A549 (cell line): ENCODE measurements around the gene EPYC. TPM values are rescaled to one million over a fixed set of nuclear protein-coding genes. Genes with fewer than 3 reads are reported as not detected.

Experiments used
- ATAC-seq, 2 experiments: fragments of 200-7000 bp in 1 of 2; fragments of >200 bp in 1 of 2; cut with Nextera tagmentation in 1 of 2; cut with Tn5 transposase in 1 of 2; 3 replicates each; pipeline versions ENCODE4 v1.8.0 to v1.9.1; 2018 to 2020; ENCODE audit warnings: mild to moderate bottlenecking in 1 of 2, moderate library complexity in 1 of 2
- CTCF ChIA-PET: fragments of 300-600 bp; sonication (Branson Sonifier 250); formaldehyde crosslinking; extraction: SDS; loops from one replicate; lab custom pipeline; 2021; ENCODE audit warnings: antibody characterized with exemption, inconsistent platforms; lab: Yijun Ruan, JAX
- POLR2A ChIA-PET: fragments of 350-600 bp; formaldehyde crosslinking; extraction: SDS; loops from one replicate; lab custom pipeline; 2021; ENCODE audit warnings: antibody characterized with exemption, inconsistent platforms; lab: Yijun Ruan, JAX
- DNase-seq, 2 experiments: peaks; one replicate each; pipeline versions ENCODE4 v3.0.0 to v3.0.0-alpha.2; 2011 to 2016; ENCODE audit warnings: low read depth in 1 of 2, low spot score in 1 of 2
- FAIRE-seq: peaks from 2 replicates; lab custom pipeline; 2011; peaks lifted over from hg19 to GRCh38; lab: Jason Lieb, UNC
- H3K27ac ChIP-seq, 2 experiments: fragments of >200 bp; sonication (Bioruptor Twin); formaldehyde crosslinking; 3 replicates each; pipeline ENCODE4 v1.5.1; 2016 to 2017
- H3K4me1 ChIP-seq: fragments of >200 bp; sonication (Bioruptor Twin); formaldehyde crosslinking; 3 replicates; pipeline ENCODE4 v1.6.1; 2016
- H3K4me2 ChIP-seq: fragments of >200 bp; sonication (Bioruptor Twin); formaldehyde crosslinking; 3 replicates; pipeline ENCODE4 v1.6.1; 2016
- H3K4me3 ChIP-seq: fragments of >200 bp; sonication (Bioruptor Twin); formaldehyde crosslinking; 3 replicates; pipeline ENCODE4 v1.5.1; 2016
- H3K9me3 ChIP-seq: fragments of >200 bp; sonication (Bioruptor Twin); formaldehyde crosslinking; 3 replicates; pipeline ENCODE4 v1.6.1; 2016
- BCL3 ChIP-seq: fragments of >200 bp; sonication (Bioruptor Twin); formaldehyde crosslinking; IDR thresholded peaks from 3 replicates; pipeline ENCODE4 v1.6.1; 2016
- BHLHE40 ChIP-seq: IDR thresholded peaks from 2 replicates; pipeline ENCODE4 v1.6.1; 2012; ENCODE audit warnings: low read depth, low read length, inconsistent platforms
- CBX8 ChIP-seq: fragments of 200-600 bp; sonication (generic); IDR thresholded peaks from 2 replicates; pipeline ENCODE4 v1.6.1; 2016
- CHD2 ChIP-seq: fragments of 150-350 bp; IDR thresholded peaks from 2 replicates; pipeline ENCODE4 v1.6.1; 2014; ENCODE audit warnings: low read length; ENCODE audit not compliant: partially characterized antibody
- EHMT2 ChIP-seq: fragments of 200-600 bp; sonication (generic); IDR thresholded peaks from 2 replicates; pipeline ENCODE4 v1.6.1; 2016; ENCODE audit warnings: antibody characterized with exemption, low read depth, mild to moderate bottlenecking, moderate library complexity
- FOSB ChIP-seq: fragments of 250-450 bp; sonication (Bioruptor Pico); IDR thresholded peaks from 2 replicates; pipeline ENCODE4 v1.5.0; 2020; ENCODE audit warnings: mild to moderate bottlenecking, moderate library complexity
- GATA3 ChIP-seq: IDR thresholded peaks from 2 replicates; pipeline ENCODE4 v1.6.1; 2012; ENCODE audit warnings: borderline replicate concordance
- HDAC2 ChIP-seq: fragments of 200-600 bp; sonication (generic); IDR thresholded peaks from 2 replicates; pipeline ENCODE4 v1.6.1; 2016
- HEYL ChIP-seq: fragments of 250-450 bp; sonication (Bioruptor Pico); IDR thresholded peaks from 2 replicates; pipeline ENCODE4 v1.8.0; 2021; ENCODE audit warnings: mild to moderate bottlenecking, moderate library complexity
- HOXB5 ChIP-seq: fragments of 250-450 bp; sonication (Bioruptor Pico); IDR thresholded peaks from 2 replicates; pipeline ENCODE4 v1.5.0; 2020; ENCODE audit warnings: mild to moderate bottlenecking, moderate library complexity
- JUN ChIP-seq, 2 experiments: fragments of >200 bp; sonication (Bioruptor Twin); formaldehyde crosslinking; IDR thresholded peaks; 2 replicates in 1 of 2; 3 replicates in 1 of 2; pipeline ENCODE4 v1.6.1; 2016 to 2017
- KDM1A ChIP-seq: fragments of 200-600 bp; sonication (generic); IDR thresholded peaks from 2 replicates; pipeline ENCODE4 v1.6.1; 2016; ENCODE audit warnings: low read depth, mild to moderate bottlenecking
- MAFK ChIP-seq: fragments of 450-650 bp; IDR thresholded peaks from 2 replicates; pipeline ENCODE4 v1.6.1; 2014; ENCODE audit not compliant: partially characterized antibody
- MYC ChIP-seq: IDR thresholded peaks from 2 replicates; pipeline ENCODE4 v1.6.1; 2012; ENCODE audit warnings: mild to moderate bottlenecking, inconsistent platforms, low read length, improper control_type of control experiment, borderline replicate concordance
- NPAS2 ChIP-seq: fragments of 250-450 bp; sonication (Bioruptor Pico); IDR thresholded peaks from 2 replicates; pipeline ENCODE4 v1.8.0; 2022; ENCODE audit warnings: mild to moderate bottlenecking, moderate library complexity, borderline replicate concordance
- POLR2A ChIP-seq: IDR thresholded peaks from 2 replicates; pipeline ENCODE4 v1.6.1; 2012; ENCODE audit warnings: mild to moderate bottlenecking, low read length
- POLR2AphosphoS2 ChIP-seq: conservative IDR thresholded peaks from 2 replicates; pipeline ENCODE4 v1.6.1; 2012; ENCODE audit warnings: low read length, improper control_type of control experiment, inconsistent platforms
- RAD21 ChIP-seq, 2 experiments: fragments of >200 bp in 1 of 2; sonication (Bioruptor Twin) in 1 of 2; formaldehyde crosslinking in 1 of 2; IDR thresholded peaks in 1 of 2; conservative IDR thresholded peaks in 1 of 2; 2 replicates in 1 of 2; 3 replicates in 1 of 2; pipeline ENCODE4 v1.6.1; 2012 to 2018; ENCODE audit warnings: inconsistent platforms in 1 of 2
- RCOR1 ChIP-seq: fragments of 150-350 bp; IDR thresholded peaks from 2 replicates; pipeline ENCODE4 v1.6.1; 2014; ENCODE audit warnings: antibody characterized with exemption, low read length, low read depth
- SMC3 ChIP-seq: fragments of >200 bp; sonication (Bioruptor Twin); formaldehyde crosslinking; IDR thresholded peaks from 3 replicates; pipeline ENCODE4 v1.6.1; 2018; ENCODE audit warnings: inconsistent platforms
- TP53 ChIP-seq: fragments of 250-450 bp; sonication (Bioruptor Pico); IDR thresholded peaks from 2 replicates; pipeline ENCODE4 v1.5.0; 2021; ENCODE audit warnings: mild to moderate bottlenecking, moderate library complexity
- USF2 ChIP-seq: fragments of 450-650 bp; IDR thresholded peaks from 2 replicates; pipeline ENCODE4 v1.6.1; 2014; ENCODE audit warnings: antibody characterized with exemption
- ZC3H11A ChIP-seq: fragments of 450-650 bp; IDR thresholded peaks from 2 replicates; pipeline ENCODE4 v1.6.1; 2014; ENCODE audit warnings: antibody characterized with exemption, mild to moderate bottlenecking
- ZFP36 ChIP-seq: fragments of 450-650 bp; IDR thresholded peaks from 2 replicates; pipeline ENCODE4 v1.6.1; 2014; ENCODE audit warnings: borderline replicate concordance; ENCODE audit not compliant: partially characterized antibody
- ZNF302 ChIP-seq: fragments of 250-450 bp; sonication (Bioruptor Pico); IDR thresholded peaks from 2 replicates; pipeline ENCODE4 v1.9.0; 2021; ENCODE audit warnings: inconsistent platforms, mild to moderate bottlenecking, moderate library complexity
- WGBS: methylation state at CpG from one replicate; pipeline ENCODE4 v1.1.6; 2017; ENCODE audit errors: missing lambda C conversion rate; 5-methylcytosine and 5-hydroxymethylcytosine counted together
- polyA plus RNA-seq, 4 experiments: library from polyadenylated mRNA; depleted of rRNA in 3 of 4; stranded (reverse); fragments of >200 nt; fragmentation: RNase III in 1 of 4; extraction: RNeasy Plus Mini Kit Qiagen cat#74134 plus additional on column Dnase treatment in 1 of 4; gene quantifications; 2 replicates in 3 of 4; 3 replicates in 1 of 4; pipeline ENCODE4 v1.2.3, GENCODE V29; 2011 to 2017
- TF ChIP-seq, protein P1 (sequence below): IDR thresholded peaks from 2 replicates; pipeline ENCODE4 v1.6.1; 2012
- TF ChIP-seq, protein P2 (sequence below): fragments of >200 bp; sonication (Bioruptor Twin); formaldehyde crosslinking; IDR thresholded peaks from 2 replicates; pipeline ENCODE4 v1.6.1; 2016

EPYC gene
- polyA plus RNA-seq, 2 of the 4 experiments (the other 2 are of a cell fraction), result not detected

DNA sequence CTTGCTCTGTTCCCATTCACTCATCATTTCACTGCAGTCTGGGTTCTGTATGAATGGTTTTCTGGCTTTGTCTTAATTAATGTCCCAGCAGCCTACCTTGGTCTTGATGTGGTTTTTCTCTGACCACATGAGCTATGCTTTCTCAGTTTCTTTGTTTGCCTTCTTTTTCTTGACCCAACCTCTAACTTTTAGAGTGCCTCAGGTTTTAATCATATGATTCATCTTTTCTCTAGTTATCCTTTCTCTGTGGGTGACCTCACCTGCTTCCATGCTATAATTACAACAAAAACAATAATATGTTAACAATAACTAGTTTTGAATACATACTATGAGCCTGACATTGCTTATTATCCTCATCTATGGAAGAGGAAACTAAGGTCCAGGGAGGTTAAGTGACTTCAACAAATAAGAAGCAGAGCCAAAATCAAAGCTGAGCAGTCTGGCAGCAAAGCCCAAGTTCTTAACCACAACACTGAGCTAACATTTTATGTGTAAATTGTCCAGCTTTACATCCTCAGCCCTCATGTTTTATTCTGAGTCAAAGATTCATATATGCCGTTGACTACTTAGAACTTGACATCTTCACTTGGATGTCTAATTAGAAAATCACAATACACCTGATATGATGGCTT lies 4.7 kb upstream of the EPYC start:
- no peak for TF ChIP-seq BHLHE40
- no peak for TF ChIP-seq CHD2
- no peak for TF ChIP-seq ZNF302 (CRISPR knock-in tag)
- TF ChIP-seq, protein P1, sequence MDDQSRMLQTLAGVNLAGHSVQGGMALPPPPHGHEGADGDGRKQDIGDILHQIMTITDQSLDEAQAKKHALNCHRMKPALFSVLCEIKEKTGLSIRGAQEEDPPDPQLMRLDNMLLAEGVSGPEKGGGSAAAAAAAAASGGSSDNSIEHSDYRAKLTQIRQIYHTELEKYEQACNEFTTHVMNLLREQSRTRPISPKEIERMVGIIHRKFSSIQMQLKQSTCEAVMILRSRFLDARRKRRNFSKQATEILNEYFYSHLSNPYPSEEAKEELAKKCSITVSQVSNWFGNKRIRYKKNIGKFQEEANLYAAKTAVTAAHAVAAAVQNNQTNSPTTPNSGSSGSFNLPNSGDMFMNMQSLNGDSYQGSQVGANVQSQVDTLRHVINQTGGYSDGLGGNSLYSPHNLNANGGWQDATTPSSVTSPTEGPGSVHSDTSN, result no peak
- TF ChIP-seq ZC3H11A, result no peak
- no peak for TF ChIP-seq EHMT2
- TF ChIP-seq TP53 (CRISPR knock-in tag), result no peak
- no peak for TF ChIP-seq RAD21 (conservative IDR thresholded peaks at IDR 0.05 in 1 of 2, IDR thresholded peaks at IDR 0.05 in 1 of 2)
- TF ChIP-seq FOSB, result no peak
- TF ChIP-seq, protein P2, sequence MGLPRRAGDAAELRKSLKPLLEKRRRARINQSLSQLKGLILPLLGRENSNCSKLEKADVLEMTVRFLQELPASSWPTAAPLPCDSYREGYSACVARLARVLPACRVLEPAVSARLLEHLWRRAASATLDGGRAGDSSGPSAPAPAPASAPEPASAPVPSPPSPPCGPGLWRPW, result no peak
- no peak for TF ChIP-seq POLR2A
- TF ChIP-seq BCL3, result no peak
- no peak for TF ChIP-seq GATA3
- no peak for TF ChIP-seq RCOR1
- no peak for TF ChIP-seq SMC3
- TF ChIP-seq, all 56 proteins: peak for 0
- no peak for ATAC-seq
- ChIA-PET CTCF (interaction anchor here (0.6 kb wide), 1 partner anchor 112 kb away, joined by 3 read pairs; no protein-coding TSS in a partner anchor), POLR2A (no interaction called here)
- Histone ChIP-seq H3K9me3 (no peaks in the 10 kb centered on the region), H3K27ac (no peak overlapping the region), H3K4me1 (no peaks in the 10 kb centered on the region), H3K4me2 (no peak overlapping the region), H3K4me3 (no peak overlapping the region)
- FAIRE-seq, result no peak
- 6% methylated on average over 1 of the region's 1 CpG for WGBS
- DNase-seq, result no peak

DNA sequence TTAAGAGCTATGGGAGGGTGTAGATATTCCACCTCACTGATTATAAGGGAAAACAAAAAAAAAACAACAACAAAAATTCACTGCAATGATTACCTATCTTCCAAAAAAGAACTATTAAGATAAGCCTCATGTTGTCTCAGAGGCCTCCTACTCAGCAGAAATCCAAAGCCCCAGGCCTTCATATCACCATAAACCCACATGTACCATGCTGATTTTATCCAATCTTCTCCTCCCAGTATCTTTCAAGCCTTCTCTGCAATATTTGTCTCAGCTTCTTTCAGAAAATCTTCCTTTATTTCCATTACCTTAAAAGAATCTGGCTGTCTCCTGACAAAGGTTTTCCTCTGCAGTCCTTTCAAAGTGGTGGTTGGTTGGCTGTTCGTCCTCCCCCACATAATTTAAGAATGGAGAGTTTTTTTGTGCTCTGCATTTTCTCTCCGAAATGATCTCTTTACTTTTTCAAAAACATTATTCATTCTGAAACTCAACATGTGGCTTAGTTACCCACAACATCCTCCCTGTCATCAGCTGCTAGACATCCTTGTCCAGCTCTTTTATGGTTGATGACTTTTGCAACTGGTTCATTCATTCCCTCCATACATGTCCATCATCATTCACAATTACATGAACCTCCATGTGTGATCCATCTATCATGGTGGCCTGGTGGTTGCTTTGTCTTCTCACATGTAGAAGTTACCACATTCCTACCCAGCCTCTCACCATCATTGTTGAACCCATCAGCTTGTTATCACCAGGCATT lies 2.9 kb upstream of the EPYC start:
- Histone ChIP-seq H3K27ac (no peak overlapping the region), H3K4me3 (no peak overlapping the region), H3K9me3 (no peaks in the 10 kb centered on the region), H3K4me2 (no peak overlapping the region), H3K4me1 (no peaks in the 10 kb centered on the region)
- ChIA-PET CTCF (interaction anchor here (1.1 to 1.8 kb wide), 2 partner anchors 10 to 325 kb away, joined by 3 to 4 read pairs; no protein-coding TSS in a partner anchor), POLR2A (interaction anchor here (0.6 kb wide), 1 partner anchor 1542 kb away, joined by 3 read pairs; no protein-coding TSS in a partner anchor)
- ATAC-seq (no peak), DNase-seq (no peak), FAIRE-seq (no peak)
- TF ChIP-seq ZFP36 (no peak), MYC (no peak), POLR2A (no peak), NPAS2 (CRISPR knock-in tag) (no peak), CHD2 (no peak), ZNF302 (CRISPR knock-in tag) (no peak), USF2 (no peak), POLR2AphosphoS2 (no peak), HEYL (CRISPR knock-in tag) (no peak), KDM1A (no peak), HDAC2 (no peak), CBX8 (no peak), SMC3 (no peak), GATA3 (no peak), JUN (IDR thresholded peaks at IDR 0.05) (no peak), MAFK (no peak), HOXB5 (CRISPR knock-in tag) (no peak)
- WGBS, result 12% methylated on average over 2 of the region's 2 CpGs
